Liver (tissue), 3 donors: Measurements from ENCODE around the gene TCAP.

Experiments used
- ATF3 ChIP-seq: IDR thresholded peaks from 2 replicates; pipeline ENCODE4 v1.6.1; 2016; ENCODE audit warnings: antibody characterized with exemption
- NR2F2 ChIP-seq: IDR thresholded peaks from 2 replicates; pipeline ENCODE4 v1.6.1; 2016; ENCODE audit warnings: antibody characterized with exemption
- RAD21 ChIP-seq, 2 donors: IDR thresholded peaks; 2 replicates each; pipeline ENCODE4 v1.6.1; 2016; ENCODE audit warnings: antibody characterized with exemption in 2 of 2, mild to moderate bottlenecking in 2 of 2
- SP1 ChIP-seq: IDR thresholded peaks from 2 replicates; pipeline ENCODE4 v1.6.1; 2018; ENCODE audit warnings: antibody characterized with exemption, mild to moderate bottlenecking
- YY1 ChIP-seq: IDR thresholded peaks from 2 replicates; pipeline ENCODE4 v1.6.1; 2016; ENCODE audit warnings: antibody characterized with exemption, mild to moderate bottlenecking
- ZBTB33 ChIP-seq: IDR thresholded peaks from 2 replicates; pipeline ENCODE4 v1.6.1; 2016; ENCODE audit warnings: antibody characterized with exemption
- TF ChIP-seq, protein P1 (sequence below): fragments of 150-350 bp; IDR thresholded peaks from 2 replicates; pipeline ENCODE4 v1.5.1; 2017; ENCODE audit warnings: improper control_type of control experiment, low read depth, low read length; ENCODE audit not compliant: missing input control
- TF ChIP-seq, protein P2 (sequence below): IDR thresholded peaks from 2 replicates; pipeline ENCODE4 v1.6.1; 2016; ENCODE audit warnings: antibody characterized with exemption, mild to moderate bottlenecking
- TF ChIP-seq, protein P3 (sequence below): IDR thresholded peaks from 2 replicates; pipeline ENCODE4 v1.6.1; 2016; ENCODE audit warnings: antibody characterized with exemption
- donor health status: healthy.
- donor health status: healthy.

DNA sequence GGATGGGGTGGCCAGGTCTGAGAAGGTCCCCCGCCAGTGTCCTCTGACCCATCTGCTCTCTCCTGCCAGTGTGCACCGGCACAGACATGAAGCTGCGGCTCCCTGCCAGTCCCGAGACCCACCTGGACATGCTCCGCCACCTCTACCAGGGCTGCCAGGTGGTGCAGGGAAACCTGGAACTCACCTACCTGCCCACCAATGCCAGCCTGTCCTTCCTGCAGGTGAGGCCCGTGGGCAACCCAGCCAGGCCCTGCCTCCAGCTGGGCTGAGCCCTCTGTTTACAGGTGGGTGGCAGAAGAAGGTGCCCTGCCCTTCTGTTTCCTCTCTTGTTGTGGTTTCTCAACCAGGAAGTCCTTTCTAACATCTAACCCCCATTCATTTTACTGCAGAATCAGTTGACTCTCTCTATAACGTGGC, 41.8 kb downstream of the TCAP start:
- TF ChIP-seq, protein P1, sequence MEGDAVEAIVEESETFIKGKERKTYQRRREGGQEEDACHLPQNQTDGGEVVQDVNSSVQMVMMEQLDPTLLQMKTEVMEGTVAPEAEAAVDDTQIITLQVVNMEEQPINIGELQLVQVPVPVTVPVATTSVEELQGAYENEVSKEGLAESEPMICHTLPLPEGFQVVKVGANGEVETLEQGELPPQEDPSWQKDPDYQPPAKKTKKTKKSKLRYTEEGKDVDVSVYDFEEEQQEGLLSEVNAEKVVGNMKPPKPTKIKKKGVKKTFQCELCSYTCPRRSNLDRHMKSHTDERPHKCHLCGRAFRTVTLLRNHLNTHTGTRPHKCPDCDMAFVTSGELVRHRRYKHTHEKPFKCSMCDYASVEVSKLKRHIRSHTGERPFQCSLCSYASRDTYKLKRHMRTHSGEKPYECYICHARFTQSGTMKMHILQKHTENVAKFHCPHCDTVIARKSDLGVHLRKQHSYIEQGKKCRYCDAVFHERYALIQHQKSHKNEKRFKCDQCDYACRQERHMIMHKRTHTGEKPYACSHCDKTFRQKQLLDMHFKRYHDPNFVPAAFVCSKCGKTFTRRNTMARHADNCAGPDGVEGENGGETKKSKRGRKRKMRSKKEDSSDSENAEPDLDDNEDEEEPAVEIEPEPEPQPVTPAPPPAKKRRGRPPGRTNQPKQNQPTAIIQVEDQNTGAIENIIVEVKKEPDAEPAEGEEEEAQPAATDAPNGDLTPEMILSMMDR = no peak
- TF ChIP-seq RAD21 (IDR thresholded peaks at IDR 0.05) (no peak), ATF3 (no peak), SP1 (no peak), ZBTB33 (no peak), YY1 (no peak), NR2F2 (no peak)
- TF ChIP-seq, protein P2, sequence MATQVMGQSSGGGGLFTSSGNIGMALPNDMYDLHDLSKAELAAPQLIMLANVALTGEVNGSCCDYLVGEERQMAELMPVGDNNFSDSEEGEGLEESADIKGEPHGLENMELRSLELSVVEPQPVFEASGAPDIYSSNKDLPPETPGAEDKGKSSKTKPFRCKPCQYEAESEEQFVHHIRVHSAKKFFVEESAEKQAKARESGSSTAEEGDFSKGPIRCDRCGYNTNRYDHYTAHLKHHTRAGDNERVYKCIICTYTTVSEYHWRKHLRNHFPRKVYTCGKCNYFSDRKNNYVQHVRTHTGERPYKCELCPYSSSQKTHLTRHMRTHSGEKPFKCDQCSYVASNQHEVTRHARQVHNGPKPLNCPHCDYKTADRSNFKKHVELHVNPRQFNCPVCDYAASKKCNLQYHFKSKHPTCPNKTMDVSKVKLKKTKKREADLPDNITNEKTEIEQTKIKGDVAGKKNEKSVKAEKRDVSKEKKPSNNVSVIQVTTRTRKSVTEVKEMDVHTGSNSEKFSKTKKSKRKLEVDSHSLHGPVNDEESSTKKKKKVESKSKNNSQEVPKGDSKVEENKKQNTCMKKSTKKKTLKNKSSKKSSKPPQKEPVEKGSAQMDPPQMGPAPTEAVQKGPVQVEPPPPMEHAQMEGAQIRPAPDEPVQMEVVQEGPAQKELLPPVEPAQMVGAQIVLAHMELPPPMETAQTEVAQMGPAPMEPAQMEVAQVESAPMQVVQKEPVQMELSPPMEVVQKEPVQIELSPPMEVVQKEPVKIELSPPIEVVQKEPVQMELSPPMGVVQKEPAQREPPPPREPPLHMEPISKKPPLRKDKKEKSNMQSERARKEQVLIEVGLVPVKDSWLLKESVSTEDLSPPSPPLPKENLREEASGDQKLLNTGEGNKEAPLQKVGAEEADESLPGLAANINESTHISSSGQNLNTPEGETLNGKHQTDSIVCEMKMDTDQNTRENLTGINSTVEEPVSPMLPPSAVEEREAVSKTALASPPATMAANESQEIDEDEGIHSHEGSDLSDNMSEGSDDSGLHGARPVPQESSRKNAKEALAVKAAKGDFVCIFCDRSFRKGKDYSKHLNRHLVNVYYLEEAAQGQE = no peak
- TF ChIP-seq, protein P3, sequence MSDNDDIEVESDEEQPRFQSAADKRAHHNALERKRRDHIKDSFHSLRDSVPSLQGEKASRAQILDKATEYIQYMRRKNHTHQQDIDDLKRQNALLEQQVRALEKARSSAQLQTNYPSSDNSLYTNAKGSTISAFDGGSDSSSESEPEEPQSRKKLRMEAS = no peak
